Gastroesophageal sphincter (tissue), 4 donors: Measurements from ENCODE around the gene LIMS1. TPM values are rescaled to one million over a fixed set of nuclear protein-coding genes. Genes with fewer than 3 reads are reported as not detected.

Experiments
- ATAC-seq: fragments of 150-250 bp; one replicate; pipeline ENCODE4 v1.9.1; 2016; ENCODE audit warnings: mild to moderate bottlenecking, moderate library complexity
- H3K27ac ChIP-seq, 4 donors: fragments of 200-600 bp; sonication (generic) in 3 of 4; 1 replicate in 3 of 4; 2 replicates in 1 of 4; pipeline ENCODE4 v1.5.1; 2016 to 2019
- H3K27me3 ChIP-seq: fragments of 200-600 bp; sonication (generic); one replicate; pipeline ENCODE4 v1.5.1; 2019
- H3K36me3 ChIP-seq, 2 donors: fragments of 200-600 bp; sonication (generic); one replicate each; pipeline ENCODE4 v1.5.1; 2019; ENCODE audit warnings: control low read depth in 1 of 2
- H3K4me1 ChIP-seq, 3 donors: fragments of 200-600 bp; sonication (generic); 1 replicate in 2 of 3; 2 replicates in 1 of 3; pipeline ENCODE4 v1.5.1; 2016 to 2019; ENCODE audit warnings: control low read depth in 2 of 3
- H3K4me3 ChIP-seq, 2 donors: fragments of 200-600 bp; sonication (generic); one replicate each; pipeline ENCODE4 v1.5.1; 2019; ENCODE audit warnings: mild to moderate bottlenecking in 1 of 2, moderate library complexity in 1 of 2
- H3K9me3 ChIP-seq, 3 donors: fragments of 200-600 bp; sonication (generic); one replicate each; pipeline ENCODE4 v1.5.1; 2017 to 2019; ENCODE audit warnings: control low read depth in 2 of 3
- CTCF ChIP-seq, 4 experiments: fragments of 200-600 bp in 2 of 4; fragments of 450-650 bp in 2 of 4; sonication (generic) in 1 of 4; IDR thresholded peaks; one replicate each; pipeline ENCODE4 v1.5.1; 2017 to 2019; ENCODE audit warnings: antibody characterized with exemption in 4 of 4, mild to moderate bottlenecking in 2 of 4, moderate library complexity in 2 of 4
- EP300 ChIP-seq: sonication (generic); formaldehyde crosslinking; IDR thresholded peaks from one replicate; pipeline ENCODE4 v1.6.1; 2017; ENCODE audit warnings: antibody characterized with exemption, mild to moderate bottlenecking
- POLR2A ChIP-seq, 2 donors: fragments of 450-650 bp; IDR thresholded peaks; one replicate each; pipeline ENCODE4 v1.6.1; 2017; ENCODE audit warnings: antibody characterized with exemption in 2 of 2, mild to moderate bottlenecking in 2 of 2, moderate library complexity in 1 of 2
- POLR2AphosphoS5 ChIP-seq: sonication (generic); formaldehyde crosslinking; IDR thresholded peaks from one replicate; pipeline ENCODE4 v1.6.1; 2017; ENCODE audit warnings: antibody characterized with exemption
- WGBS, 2 donors: methylation state at CpG; one replicate each; pipeline ENCODE4 v1.1.5; 2018; ENCODE audit warnings: low coverage in 1 of 2; 5-methylcytosine and 5-hydroxymethylcytosine counted together
- total RNA-seq, 4 donors: library from RNA; depleted of rRNA; stranded (reverse); fragments of >200 nt; gene quantifications; one replicate each; pipeline ENCODE4 v1.1.0, GENCODE V29; 2016

Gene LIMS1
- total RNA-seq, 4 donors from 2014 or later = 79.6 to 119 (median 116) TPM

GRCh38 chr2:108565778-108566375, 31.6 kb downstream of the LIMS1 start:
- ATAC-seq = no peak
- Histone ChIP-seq H3K4me3 (no peak overlapping the region), H3K4me1 (peaks cover 3 to 77% (median 14%) of the 10 kb centered on the region in 3 donors), H3K36me3 (no peaks in the 10 kb centered on the region), H3K27me3 (no peaks in the 10 kb centered on the region), H3K9me3 (no peaks in the 10 kb centered on the region), H3K27ac (peak overlapping the region; percentile 11 to 63 (median 53))
- WGBS, 2 donors = 50 to 63% methylated on average over 1 to 3 of the region's 3 CpGs
- TF ChIP-seq POLR2AphosphoS5 = no peak
- no peak for TF ChIP-seq CTCF (IDR thresholded peaks at IDR 0.05)
- no peak for TF ChIP-seq POLR2A (IDR thresholded peaks at IDR 0.05)
- no peak for TF ChIP-seq EP300

- H3K9me3 ChIP-seq = no peaks in the 10 kb centered on the region
- peaks cover 6 to 88% (median 12%) of the 10 kb centered on the region in 3 donors for H3K4me1 ChIP-seq
- H3K36me3 ChIP-seq = no peaks in the 10 kb centered on the region
- ATAC-seq = no peak
- H3K27me3 ChIP-seq = no peaks in the 10 kb centered on the region
- 41 to 83% methylated on average over 1 to 7 of the region's 7 CpGs for WGBS, 2 donors
- no peak overlapping the region for H3K27ac ChIP-seq
- H3K4me3 ChIP-seq = no peak overlapping the region
- no peak for TF ChIP-seq CTCF (IDR thresholded peaks at IDR 0.05)
- TF ChIP-seq POLR2A (IDR thresholded peaks at IDR 0.05) = no peak
- TF ChIP-seq POLR2AphosphoS5 = no peak
- TF ChIP-seq EP300 = no peak
Measured at GRCh38 chr2:108570416-108570815, 36.1 kb downstream of the LIMS1 start.

- Histone ChIP-seq H3K4me1 (peaks cover 8 to 88% (median 12%) of the 10 kb centered on the region in 3 donors), H3K27ac (no peak overlapping the region), H3K9me3 (no peaks in the 10 kb centered on the region), H3K36me3 (no peaks in the 10 kb centered on the region), H3K4me3 (no peak overlapping the region), H3K27me3 (no peaks in the 10 kb centered on the region)
- WGBS, 2 donors = 46 to 57% methylated on average over 3 of the region's 3 CpGs
- TF ChIP-seq CTCF (IDR thresholded peaks at IDR 0.05) = no peak
- no peak for TF ChIP-seq POLR2AphosphoS5
- TF ChIP-seq POLR2A (IDR thresholded peaks at IDR 0.05) = no peak
- no peak for ATAC-seq
Measured at GRCh38 chr2:108571286-108571685, 37.0 kb downstream of the LIMS1 start.

- no peak overlapping the region for H3K4me3 ChIP-seq
- no peak for TF ChIP-seq EP300
- TF ChIP-seq CTCF (IDR thresholded peaks at IDR 0.05) = no peak
- peak; percentile 17 for TF ChIP-seq POLR2AphosphoS5
- no peak overlapping the region for H3K27ac ChIP-seq
- peaks cover 8 to 97% (median 12%) of the 10 kb centered on the region in 3 donors for H3K4me1 ChIP-seq
- H3K36me3 ChIP-seq = no peaks in the 10 kb centered on the region
- H3K9me3 ChIP-seq = no peaks in the 10 kb centered on the region
- peak; percentile 52 for ATAC-seq
- WGBS, 2 donors = 23 to 27% methylated on average over 2 of the region's 3 CpGs
- no peaks in the 10 kb centered on the region for H3K27me3 ChIP-seq
Measured at GRCh38 chr2:108573061-108573460, 38.8 kb downstream of the LIMS1 start.

- H3K27ac ChIP-seq = no peak overlapping the region
- no peaks in the 10 kb centered on the region for H3K36me3 ChIP-seq
- WGBS, 2 donors = 53 to 60% methylated on average over 2 of the region's 2 CpGs
- no peaks in the 10 kb centered on the region for H3K9me3 ChIP-seq
- H3K4me1 ChIP-seq = peaks cover 8 to 100% (median 15%) of the 10 kb centered on the region in 3 donors
- no peak for ATAC-seq
- no peak for TF ChIP-seq CTCF (IDR thresholded peaks at IDR 0.05)
- H3K27me3 ChIP-seq = no peaks in the 10 kb centered on the region
- no peak overlapping the region for H3K4me3 ChIP-seq
Measured at GRCh38 chr2:108574332-108574731, 40.1 kb downstream of the LIMS1 start.
